Posterior cingulate gyrus (tissue), 11 donors: ENCODE results near the gene CDH18.

Experiments used
- DNase-seq, 10 donors: peaks; one replicate each; pipeline versions ENCODE4 v3.0.0 to v3.0.0-alpha.2; 2020 to 2021; ENCODE audit warnings: mixed read lengths in 3 of 10
- intact Hi-C: fragments of 100-400 bp; cut with DNase I; formaldehyde crosslinking; loops from one replicate; pipeline ENCODE4 v1.15.1; 2023

Gene CDH18

DNA sequence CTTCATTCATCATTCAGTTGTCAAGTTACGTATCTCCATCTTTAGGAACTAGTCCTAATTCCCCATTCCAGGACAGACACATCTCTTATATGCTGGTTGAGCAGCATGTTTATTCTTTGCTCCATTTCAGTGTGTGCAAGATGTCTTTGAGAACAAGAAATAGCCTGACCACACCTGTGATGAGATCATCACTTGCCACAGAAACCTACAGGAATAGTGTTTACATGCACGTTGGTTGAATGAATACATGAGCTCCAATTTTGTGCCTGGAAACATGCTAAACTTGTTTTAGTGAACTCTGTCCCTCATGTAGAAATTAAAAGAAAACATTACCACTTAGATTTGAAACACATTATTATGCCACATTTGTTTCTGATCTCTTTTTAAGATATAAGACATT, 489.1 kb downstream of the CDH18 start:
- intact Hi-C loops = no loop called here
- no peak for DNase-seq

DNA sequence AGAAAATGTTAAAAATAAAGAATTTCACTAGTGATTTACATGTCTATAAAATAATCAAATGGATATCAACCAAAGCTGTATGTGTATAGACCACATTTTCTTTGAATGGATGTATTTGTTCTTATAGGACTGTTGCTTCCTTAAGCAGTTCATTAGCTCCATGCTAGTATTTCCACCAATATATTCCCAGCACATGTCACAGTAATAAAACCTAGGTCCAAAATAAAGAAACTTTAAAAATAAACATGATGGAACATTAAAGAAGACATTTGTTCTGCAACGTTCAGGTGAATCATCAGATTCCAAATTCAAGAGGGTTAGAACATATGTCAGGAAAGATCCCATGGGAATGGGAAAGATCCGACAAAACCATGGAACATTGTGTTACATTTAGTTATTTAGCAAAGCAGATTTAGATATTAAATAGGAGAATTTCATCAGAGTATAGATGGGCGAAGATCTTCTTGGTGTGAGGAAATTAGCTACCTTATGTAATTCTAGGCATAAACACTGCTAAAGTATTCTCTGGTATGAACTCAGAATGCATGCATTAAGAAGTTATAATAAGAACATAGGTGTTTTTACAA, 490.7 kb downstream of the CDH18 start:
- intact Hi-C loops = no loop called here
- no peak for DNase-seq

DNA sequence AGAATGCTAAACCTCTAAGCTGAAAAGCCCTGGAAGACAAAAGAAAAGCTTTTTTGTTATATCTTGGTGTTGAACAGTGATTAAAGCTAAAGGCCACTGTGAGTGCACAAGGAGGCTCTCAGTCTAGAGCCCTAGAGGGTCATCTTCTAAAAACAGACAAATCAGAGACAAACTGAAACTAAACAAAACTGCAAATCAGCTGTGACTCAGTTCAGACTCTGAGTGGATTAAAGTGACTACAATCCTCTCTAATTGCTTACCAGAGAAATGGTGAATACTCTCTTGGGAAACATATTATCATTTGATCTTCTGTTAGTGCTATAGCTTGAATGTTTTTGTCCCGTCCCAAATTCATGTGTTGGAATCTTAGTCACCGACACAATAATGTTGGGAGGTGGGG, 491.9 kb downstream of the CDH18 start:
- intact Hi-C loops = no loop called here
- DNase-seq = no peak

DNA sequence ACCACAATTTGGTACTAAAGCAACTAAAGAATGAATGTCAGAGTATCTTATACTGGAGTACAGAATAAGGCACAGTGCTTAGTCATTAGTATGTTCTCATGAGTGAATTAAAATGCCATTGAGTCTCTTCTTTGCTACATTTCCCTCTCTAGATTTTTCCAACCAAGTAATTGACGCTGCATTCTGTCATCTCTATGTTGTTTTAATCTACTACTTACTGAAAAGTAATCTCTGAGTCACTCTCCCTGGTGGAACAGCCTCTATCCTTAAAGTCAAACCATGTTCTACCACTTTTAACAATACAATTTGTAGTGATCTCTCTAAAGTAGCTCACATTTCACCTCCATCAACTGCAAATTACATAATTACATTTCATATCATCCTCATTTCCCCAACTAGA, 495.1 kb downstream of the CDH18 start:
- no peak for DNase-seq
- intact Hi-C loops = no loop called here

DNA sequence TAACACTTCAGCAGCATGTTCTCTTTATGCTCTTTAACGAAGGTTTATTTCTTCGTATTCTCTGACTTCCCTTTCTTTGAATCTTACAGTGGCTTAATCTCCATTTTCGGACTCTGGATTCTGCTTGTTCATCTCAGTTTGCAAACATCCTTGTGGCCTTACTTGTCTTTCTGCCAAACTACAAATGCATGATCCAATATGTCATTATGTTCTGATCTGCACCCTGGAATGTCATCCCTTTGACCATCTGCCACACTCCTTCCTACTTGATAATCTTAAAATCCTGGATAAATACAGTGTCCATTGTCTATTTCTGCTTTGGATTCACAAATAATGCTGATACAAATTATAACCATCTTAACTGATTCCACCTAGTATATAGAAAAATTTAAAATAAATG, 499.2 kb downstream of the CDH18 start:
- intact Hi-C loops = no loop called here
- no peak for DNase-seq

DNA sequence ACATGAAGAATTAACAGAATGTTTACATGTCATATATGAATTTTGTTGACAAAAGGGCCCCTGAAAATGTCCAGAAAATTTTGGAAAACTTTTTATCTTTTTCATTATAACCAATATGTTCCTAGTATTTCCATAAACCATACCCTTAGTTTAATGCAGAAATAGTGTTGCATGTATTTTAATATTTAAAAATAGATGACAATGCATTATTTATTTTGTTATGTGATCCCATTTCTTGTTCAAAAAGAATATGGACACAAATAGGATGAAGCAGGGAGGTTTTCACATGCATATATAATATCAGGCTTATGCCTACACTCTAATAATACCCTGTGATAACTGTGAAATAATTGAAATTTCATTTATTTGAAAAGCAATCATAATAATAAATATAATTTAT, 500.5 kb downstream of the CDH18 start:
- no peak for DNase-seq
- intact Hi-C loops = no loop called here

DNA sequence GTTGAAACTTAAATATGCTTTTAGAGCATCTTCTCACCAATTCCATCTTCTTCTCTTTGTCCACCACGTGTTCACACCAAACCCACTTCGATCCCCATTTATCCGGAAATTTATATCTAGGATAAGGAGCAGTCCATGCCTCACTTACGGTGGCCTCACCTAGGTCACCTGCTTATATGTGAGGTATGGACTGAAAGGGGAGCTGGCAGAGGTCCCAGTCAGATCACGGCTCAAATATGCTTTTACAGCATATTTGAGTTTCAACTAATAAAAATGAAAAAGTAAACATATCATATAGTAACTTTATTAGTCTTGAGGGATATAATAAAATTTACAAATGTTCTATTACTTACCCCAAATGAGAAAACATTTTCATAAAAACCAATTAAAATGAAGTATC, 508.4 kb downstream of the CDH18 start:
- intact Hi-C loops = no loop called here
- no peak for DNase-seq

DNA sequence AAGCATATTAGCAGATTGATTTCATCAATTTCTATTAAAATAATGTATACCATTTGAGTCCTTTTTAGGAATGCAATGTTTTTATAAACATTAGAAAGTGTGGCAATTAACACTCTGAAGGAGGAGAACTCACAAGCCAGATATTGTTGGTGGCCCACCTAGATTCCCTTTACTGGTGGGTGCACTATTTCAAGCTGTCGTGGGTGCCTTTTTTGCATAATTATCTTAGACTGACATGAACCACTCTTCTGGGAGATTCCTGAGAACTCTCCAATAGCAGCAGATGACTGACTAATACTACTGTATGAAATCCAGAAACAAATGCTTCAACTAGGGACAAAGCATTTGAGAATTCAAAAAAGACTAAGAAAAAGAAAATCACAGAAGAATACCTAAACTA, 526.0 kb downstream of the CDH18 start:
- intact Hi-C loops = no loop called here
- DNase-seq = no peak

DNA sequence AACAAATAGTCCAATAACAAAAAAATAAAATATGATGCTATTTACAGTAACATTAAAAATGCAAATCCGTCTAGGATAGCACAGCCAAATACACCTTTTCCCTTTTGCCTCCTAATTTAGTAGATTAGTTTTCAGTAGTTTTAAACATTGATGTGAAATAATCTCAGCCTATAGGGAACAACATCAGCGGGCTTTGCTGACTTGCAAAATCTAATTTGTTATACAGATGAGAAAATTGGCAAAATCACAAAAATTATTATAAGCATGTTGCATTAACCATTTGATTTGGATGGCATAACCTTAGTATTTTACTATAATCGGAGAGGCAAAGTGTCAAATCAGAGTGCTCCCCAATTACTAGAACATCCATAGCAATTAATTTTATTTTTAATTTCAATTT, 563.5 kb downstream of the CDH18 start:
- no peak for DNase-seq
- intact Hi-C loops = no loop called here
